Measurements from ENCODE around the gene SH3BP2.

The SH3BP2 gene

GRCh38 chr4:2788101-2788500, 4.8 kb upstream of the SH3BP2 start:
- peak in 1 of 10 donors; percentile 50 for DNase-seq
- intact Hi-C loops (cut with DNase I): no loop called here

GRCh38 chr4:2788532-2789103, 4.3 kb upstream of the SH3BP2 start:
- intact Hi-C loops (cut with DNase I): no loop called here
- DNase-seq: peak in 3 of 10 donors; percentile 49 to 90 (median 86)

DNA sequence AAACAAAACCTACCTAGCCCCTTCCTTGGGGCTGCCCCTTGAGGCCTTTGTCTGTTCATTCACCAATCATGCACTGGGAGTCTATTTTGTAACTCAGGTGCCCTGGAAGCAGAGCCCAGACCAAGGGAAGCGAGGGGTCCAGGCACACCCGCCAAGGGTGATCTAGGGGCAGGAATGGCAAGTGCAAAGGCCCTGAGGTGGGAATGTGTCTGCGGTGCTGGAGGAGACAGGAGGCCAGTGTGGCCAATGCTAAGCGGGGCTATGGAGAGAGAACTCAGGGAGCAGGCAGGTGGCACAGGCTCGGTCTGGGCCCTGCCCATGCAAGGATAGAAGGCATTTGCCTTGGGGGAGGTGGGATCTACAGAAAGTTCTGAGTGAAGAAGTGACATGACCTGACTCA, 3.5 kb upstream of the SH3BP2 start:
- intact Hi-C loops (cut with DNase I): no loop called here
- DNase-seq: peak in 2 of 10 donors; percentile 13 to 44

DNA sequence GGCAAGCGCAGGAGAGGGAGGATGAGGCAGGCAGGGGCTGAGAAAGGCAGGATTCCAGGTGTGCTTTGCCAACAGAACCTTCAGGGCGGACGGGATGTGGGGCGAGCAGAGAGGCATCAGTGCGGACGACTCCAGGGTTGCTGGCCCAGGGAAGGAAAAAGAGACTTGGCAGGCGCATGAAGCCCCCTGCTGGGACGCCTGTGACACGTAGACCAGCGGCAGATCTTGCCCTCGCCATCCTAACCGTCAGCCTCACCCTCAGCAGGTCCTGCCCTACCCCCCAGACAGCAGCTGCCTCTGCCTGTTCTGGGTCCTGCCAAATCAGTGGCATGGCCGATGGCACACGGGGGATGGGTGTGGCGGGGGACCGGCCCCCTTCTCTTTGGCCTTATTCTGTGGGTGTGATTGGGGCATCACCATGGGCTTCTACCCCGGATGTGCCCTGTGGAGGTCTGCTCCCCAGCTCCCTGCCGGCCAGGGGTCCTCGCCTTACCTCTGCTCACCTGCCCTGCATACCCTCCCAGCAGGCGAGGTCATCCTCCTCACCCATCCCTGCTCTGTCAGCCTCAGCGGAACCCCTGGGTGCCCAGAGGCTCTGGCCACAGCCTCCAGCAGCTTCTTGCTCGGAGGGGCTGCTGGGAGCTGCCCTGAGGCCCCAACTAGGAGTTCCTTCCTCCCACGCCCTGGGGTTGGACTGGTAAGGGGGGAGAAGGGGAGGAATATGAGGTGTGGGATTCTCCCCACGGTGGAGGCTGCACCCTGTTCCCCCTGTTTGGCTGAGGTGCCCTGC, 2.9 kb upstream of the SH3BP2 start:
- intact Hi-C loops (cut with DNase I): no loop called here
- peak in 2 of 10 donors; percentile 48 to 80 for DNase-seq

GRCh38 chr4:2790583-2791517, 2.0 kb upstream of the SH3BP2 start:
- intact Hi-C loops (cut with DNase I): no loop called here
- peak in 2 of 10 donors; percentile 79 to 82 for DNase-seq

- DNase-seq: peak in 2 of 10 donors; percentile 71 to 76
- intact Hi-C loops (cut with DNase I): no loop called here
Observed at GRCh38 chr4:2791518-2792395, 1.1 kb upstream of the SH3BP2 start.

- intact Hi-C loops (cut with DNase I): no loop called here
- no peak for DNase-seq
Observed at GRCh38 chr4:2792396-2792710, 532 bp upstream of the SH3BP2 start.

- DNase-seq: peak in 2 of 10 donors; percentile 75 to 82
Observed at GRCh38 chr4:2793586-2794485, 951 bp downstream of the SH3BP2 start.

GRCh38 chr4:2794486-2795299, 1.8 kb downstream of the SH3BP2 start:
- DNase-seq: peak in 2 of 10 donors; percentile 84 to 91
- intact Hi-C loops (cut with DNase I): no loop called here

More at GRCh38 chr4:2793586-2794485, 951 bp downstream of the SH3BP2 start:
- intact Hi-C loops (cut with DNase I): no loop called here

DNA sequence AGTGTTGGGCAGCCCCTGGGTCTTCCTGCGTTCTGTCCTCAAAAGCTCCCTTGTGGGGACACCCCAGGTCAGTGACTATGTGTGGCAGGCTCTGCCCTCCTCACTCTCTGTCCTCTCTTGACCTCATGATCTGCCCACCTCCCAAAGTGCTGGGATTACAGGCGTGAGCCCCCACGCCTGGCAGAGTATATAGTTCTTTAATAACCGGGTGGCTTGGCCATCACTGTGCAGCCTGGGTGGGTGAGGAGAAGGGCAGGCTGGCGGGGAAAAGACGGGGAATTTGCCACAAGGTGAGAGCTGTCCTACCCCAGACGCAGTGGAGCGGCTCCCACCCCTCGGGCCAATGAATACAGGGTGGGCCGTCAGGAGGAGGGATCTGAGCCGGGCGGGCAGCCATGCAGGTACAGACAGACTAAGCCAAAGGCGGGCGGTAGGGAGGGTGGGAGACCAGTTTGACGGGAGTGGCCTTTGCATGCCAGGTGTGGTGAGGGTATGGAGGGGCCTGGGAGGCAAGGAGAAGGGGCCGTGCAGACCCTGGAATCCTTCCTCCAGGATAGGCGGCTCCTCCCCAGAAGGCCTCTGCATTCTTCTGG, 2.5 kb downstream of the SH3BP2 start:
- intact Hi-C loops (cut with DNase I): no loop called here
- DNase-seq: peak in 3 of 10 donors; percentile 8 to 71 (median 62)

DNA sequence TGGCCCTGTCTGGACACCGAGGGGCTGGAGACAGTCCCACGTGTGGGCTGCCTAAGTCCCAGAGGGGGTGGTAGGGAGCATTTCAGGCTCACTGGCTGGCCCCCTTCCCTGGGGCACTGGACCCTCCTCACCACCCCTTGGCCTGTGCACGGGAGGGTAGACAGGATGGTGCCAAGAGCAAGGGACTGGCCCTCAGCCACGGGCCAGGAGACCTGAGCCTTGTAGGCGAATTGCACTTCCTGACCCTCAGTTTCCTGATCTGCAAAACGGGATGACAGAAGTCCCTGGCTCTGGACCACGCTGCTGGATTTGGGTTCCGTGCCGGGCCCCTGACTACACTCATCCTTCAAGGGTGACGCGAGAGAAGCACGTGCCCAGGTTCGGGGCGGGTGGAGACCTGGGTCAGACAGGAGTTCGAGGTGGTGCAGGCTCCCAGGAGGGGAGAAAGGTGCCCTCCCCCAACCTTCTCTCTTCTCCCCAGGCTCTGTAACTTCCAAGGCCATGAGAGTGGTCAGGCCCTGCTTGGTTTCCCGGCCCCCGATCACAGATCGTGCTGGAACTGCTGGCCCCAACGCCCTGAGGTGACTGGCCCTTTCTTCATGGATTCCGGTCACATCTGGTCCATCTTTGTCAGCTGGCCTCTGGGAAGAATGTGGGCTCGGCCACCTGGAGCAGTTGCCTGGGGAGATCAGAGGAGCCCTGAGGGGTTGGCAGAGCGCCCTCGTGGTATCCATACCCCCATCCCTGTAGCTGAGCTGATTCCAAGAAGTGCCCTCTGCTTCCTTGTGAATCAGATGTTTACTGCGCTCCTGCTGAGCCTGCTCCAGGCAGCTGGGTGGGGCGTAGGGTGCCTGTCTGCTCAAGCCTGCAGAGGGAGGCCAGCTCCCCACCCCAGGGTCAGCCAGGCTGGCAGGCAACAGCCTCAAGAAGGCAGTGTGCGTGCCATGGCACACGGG, 3.3 kb downstream of the SH3BP2 start:
- intact Hi-C loops (cut with DNase I): no loop called here
- peak in 4 of 10 donors; percentile 11 to 84 (median 56) for DNase-seq

GRCh38 chr4:2796849-2797544, 4.1 kb downstream of the SH3BP2 start:
- DNase-seq: peak in 4 of 10 donors; percentile 13 to 79 (median 47)
- intact Hi-C loops (cut with DNase I): no loop called here

DNA sequence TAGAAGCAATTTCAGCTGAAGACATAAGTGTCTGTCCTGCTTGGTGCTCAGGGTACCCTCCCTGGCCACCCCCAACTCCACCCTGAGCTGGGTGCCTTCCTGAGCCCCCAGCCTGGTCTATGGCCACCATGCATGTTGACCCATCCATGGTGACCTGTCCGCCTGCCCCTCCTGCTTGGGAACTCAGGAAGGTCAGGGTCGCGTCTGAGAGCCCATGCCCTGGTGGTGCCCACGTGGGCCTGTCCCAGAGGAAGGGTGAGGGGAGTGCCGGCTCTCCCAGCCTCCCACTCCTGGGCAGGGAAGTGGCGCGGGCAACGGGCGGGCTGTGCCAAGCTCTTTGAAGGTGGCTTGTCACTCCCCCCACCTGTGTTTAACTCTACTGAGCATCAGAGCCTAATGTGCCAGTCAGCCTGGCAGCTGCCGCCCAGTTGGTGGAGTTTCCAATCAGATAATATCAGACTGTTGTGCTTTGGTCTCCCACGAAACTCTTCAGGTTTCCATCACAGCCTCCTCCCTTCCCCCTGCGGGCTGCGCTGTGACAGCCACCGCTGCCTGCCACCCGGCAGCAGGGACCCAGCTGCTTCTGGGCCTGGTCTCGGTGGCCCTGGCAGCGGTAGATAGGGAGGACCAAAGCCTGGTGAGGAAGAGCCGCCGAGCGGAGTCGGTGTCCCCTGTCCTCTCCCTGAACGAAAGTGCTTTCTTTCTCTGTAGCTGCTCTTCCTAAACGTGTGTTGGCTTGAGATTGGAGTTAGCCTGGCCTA, 4.8 kb downstream of the SH3BP2 start:
- intact Hi-C loops (cut with DNase I): no loop called here
- DNase-seq: peak in 4 of 10 donors; percentile 14 to 82 (median 49)

DNA sequence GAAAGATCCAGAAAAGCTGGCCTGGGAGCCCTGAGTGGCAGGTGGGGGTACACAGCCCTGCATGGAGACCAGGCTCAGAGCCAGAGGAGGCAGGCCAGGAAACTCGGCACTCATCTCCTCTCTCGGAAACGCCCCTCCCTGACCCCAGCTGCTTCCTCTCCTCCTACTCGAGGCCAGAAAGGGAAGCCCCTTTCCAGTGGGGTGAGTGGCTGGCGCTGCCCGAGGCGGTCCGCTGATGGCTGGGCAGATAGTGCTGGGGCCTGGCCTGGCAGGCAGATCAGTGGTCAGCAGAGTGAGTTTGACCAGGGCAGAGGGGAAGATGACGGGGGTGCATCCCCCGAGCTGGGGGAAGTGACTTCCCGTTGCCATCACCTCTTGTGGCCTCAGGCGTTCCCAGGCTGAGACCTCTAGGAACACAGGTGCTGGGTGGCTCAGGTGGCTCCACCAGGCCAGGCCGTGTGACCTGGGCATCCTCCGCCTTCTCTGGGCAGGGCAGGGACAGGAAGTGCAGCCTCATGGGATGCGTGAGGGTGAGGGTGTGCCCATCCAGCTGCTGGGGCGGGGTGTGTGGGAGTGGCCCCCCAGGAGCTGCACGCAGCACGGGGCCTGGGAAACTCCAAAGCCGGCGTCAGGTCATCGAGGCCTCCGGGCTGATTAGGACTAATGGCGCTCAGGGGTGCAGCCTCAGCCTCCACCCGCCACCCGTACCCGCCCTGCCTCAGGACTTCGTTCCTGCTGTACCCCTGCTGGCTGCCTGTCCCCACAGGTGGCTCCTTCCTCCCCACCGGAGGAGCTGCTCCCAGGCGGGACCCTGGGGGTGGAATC, 5.7 kb downstream of the SH3BP2 start:
- intact Hi-C loops (cut with DNase I): no loop called here
- DNase-seq: peak in 5 of 10 donors; percentile 37 to 87 (median 59)

All from posterior cingulate gyrus (tissue), 11 donors.